Measurements from ENCODE around the gene BOLA1.
"Not testable (repeated sequence)": the region's sequence is repeated elsewhere in the genome, so short reads cannot be mapped to it uniquely, and the experiment has no call there.

BOLA1 gene, protein sequence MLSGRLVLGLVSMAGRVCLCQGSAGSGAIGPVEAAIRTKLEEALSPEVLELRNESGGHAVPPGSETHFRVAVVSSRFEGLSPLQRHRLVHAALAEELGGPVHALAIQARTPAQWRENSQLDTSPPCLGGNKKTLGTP

DNA sequence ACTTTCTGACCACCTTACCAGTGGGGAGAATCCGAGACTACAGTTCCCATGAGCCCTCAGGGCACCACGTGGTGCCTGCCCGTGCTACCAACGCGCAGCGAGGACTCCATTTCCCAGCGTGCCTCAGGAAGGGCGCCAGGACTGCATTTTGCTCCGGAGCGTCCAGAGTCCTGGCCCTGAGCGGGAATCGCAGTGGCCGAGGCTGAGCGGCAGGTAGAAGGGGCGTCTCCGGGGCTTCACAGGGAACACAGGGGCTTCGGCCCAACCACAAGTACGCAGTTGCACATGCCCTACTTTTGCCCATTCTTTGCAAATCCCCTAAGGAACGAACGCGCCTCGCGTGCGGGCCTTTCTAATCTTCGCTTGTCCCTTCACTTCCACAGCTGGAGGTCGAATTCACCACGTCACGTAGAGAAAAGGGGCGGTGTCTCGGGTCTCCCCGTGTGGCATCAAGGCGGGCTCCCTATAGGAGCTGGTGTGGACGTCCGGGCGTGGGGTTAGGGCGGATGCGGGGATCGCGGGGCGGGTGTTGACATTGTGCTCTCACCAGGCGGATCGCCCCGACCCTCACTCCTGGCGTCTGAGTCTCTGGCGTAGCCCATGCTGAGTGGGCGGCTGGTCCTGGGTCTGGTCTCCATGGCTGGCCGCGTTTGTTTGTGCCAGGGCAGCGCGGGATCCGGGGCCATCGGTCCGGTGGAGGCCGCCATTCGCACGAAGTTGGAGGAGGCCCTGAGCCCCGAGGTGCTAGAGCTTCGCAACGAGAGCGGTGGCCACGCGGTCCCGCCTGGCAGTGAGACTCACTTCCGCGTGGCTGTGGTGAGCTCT lies at the start of gene BOLA1:
TSS of gene BOLA1 (plus strand) at position 109 of the 825 bp plus-strand sequence. CDS start at position 601, 492 bp downstream.
- peak; percentile 91 for DNase-seq

DNA sequence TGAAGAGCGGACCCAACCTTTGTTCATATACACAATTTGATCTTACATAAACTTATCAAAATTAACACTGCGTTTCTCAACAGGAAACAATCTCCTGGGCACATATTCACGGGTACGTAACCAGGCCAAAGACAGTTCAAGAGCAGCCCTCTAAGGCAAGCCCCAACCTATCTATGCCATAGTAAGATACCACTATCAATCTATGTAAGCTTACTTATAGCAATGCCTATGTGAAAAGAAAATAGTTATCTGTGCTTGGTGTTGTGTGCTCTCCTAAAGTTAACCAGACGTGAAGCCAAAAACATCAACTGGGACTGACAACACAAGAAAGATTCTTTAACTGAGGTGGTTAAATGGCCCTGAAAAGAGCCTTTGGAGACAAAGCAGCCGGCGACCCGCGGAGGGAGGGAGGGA lies 49.4 kb upstream of the BOLA1 start:
- DNase-seq, result peak; percentile 48

DNA sequence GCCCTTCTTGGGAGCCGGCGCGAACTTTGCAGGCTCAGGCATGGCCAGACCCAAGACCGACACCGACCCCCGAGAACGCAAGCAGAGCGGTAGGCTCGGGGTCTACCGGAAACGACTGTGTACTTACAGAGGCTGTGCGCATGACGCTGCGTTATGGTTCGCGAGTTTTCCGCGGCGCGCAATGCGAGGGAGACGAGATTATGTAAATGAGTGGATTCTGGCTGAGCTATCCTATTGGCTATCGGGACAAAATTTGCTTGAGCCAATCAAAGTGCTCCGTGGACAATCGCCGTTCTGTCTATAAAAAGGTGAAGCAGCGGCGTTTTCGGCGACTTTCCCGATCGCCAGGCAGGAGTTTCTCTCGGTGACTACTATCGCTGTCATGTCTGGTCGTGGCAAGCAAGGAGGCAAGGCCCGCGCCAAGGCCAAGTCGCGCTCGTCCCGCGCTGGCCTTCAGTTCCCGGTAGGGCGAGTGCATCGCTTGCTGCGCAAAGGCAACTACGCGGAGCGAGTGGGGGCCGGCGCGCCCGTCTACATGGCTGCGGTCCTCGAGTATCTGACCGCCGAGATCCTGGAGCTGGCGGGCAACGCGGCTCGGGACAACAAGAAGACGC lies 48.5 kb upstream of the BOLA1 start:
- not testable (repeated sequence) for DNase-seq

DNA sequence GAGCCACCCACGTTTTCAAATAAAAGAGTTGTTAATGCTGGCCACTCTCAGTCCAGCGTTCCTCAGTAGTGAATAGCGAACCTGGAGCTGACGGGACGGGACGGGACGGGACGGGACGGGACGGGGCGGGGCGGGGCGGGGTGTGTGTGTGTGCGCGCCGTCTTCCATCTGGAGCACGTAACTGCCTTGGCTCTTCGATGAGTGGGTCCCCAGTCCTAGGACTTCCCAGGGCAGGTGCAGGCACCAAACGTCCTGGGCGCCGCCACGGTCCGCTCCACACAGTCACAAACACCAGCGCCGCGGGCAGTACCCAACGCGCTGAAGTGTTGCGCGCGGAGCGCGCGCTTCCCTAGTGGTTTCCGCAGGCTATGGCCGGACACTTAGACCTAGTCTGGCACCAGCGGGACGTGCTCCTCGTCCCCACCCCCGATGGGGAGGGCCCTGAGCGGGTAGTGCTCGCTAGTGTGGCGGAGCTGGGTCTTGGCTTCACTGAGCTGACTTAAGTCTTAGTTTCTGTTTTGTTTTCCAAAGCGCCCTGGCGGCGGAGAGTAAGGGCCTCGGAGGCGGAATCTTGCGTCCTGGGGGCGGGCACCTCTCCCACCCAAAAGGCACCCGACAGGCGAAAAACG lies 47.7 kb upstream of the BOLA1 start:
- not testable (repeated sequence) for DNase-seq

GRCh38 chr1:149852263-149852662 lies 47.1 kb upstream of the BOLA1 start:
- not testable (repeated sequence) for DNase-seq

- not testable (repeated sequence) for DNase-seq
Observed at GRCh38 chr1:149860271-149860670, 39.1 kb upstream of the BOLA1 start.

- DNase-seq, result not testable (repeated sequence)
Observed at GRCh38 chr1:149860684-149861496, 38.5 kb upstream of the BOLA1 start.

GRCh38 chr1:149861497-149862054 lies 37.8 kb upstream of the BOLA1 start:
- DNase-seq, result not testable (repeated sequence)

- DNase-seq, result not testable (repeated sequence)
Observed at GRCh38 chr1:149866887-149867286, 32.5 kb upstream of the BOLA1 start.

DNA sequence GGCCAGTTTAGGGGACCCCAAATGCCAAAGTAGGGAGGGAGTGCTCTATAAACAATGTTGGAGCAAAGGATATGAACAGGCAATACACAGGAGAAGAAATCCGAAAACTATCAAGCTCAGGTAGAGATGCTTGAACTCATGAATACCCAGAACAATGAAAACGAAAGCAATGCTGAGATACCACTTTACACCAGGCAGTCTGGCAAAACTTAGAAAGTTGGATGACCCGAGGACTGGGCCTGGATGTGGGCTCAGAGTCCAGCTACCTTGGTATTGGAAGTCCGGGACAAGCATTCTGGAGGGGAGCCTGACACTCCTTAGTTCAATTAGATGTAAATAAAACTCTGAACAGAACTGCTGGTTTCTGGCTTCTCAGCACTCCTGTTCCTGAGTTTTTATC lies 26.3 kb upstream of the BOLA1 start:
- DNase-seq, result not testable (repeated sequence)

DNA sequence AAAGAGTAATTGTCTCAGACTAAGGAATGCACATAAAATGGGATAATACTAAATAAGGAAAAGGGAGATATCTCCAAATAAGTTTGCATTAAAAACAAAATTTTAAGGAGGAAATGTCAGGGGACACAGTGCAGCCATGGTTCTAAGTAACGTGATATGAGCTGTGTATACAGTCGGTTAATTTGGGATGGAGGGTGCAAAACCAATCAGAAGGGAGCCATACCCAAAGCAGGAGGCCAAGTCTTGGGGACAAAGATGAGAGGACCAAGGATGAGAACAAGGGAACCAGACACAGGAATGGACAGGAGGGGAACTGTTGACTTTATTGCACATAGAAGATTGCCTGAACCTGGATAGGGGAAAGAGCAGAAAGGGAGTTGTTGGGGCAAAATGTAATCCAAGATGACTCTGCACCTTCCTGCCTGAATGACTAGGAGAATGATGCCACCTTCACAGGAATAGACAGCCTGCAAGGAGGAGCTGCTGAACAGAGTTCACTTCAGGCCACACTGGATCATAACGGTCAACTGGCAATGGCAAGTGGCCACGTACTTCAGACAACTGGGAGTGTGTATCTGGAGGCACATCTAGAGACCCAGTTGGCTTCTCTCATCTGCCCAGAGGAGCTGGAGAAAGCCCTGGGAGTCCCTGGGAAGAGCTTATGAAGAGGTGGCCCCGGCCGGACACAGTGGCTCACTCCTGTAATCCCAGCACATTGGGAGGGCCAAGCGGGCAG lies 22.0 kb upstream of the BOLA1 start:
- no peak for DNase-seq

DNA sequence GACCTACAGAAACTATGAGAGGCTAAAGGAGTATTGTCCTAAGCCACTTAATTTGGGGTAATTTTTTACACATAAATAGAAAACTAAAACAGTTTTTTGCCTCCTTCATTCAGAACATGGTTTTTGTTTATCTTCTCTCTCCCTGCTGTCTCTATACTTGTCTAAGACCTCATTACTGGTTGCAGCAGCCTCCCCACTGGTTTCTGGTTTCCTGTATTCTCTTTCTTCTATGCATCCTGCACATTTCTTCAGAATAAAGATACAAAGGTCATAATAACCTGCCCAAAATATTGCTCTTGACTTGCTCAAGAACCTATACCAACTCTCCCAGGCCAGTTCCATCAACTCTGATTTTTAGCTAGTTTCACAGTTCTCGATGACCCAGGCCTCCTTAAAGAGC lies 19.8 kb upstream of the BOLA1 start:
- DNase-seq, result no peak

DNA sequence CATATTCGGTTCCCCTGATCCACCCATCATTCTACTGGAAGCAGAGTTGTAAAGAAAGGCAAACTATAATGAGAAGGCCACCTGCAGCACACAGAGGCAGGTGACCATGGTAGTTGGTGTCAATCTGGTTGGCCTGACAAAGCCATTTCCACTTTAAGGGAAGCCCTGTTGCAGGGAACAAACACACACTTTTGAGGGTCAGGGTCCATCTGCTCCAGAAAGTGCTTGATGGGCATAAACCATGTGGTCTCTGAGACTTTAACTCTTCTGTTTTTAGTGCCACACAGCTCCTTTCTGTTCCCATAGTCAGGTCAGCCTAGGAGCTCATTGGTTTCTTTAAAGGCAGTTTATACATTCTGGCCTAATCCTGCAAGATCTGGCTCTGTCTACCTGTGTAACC lies 17.5 kb upstream of the BOLA1 start:
- no peak for DNase-seq

DNA sequence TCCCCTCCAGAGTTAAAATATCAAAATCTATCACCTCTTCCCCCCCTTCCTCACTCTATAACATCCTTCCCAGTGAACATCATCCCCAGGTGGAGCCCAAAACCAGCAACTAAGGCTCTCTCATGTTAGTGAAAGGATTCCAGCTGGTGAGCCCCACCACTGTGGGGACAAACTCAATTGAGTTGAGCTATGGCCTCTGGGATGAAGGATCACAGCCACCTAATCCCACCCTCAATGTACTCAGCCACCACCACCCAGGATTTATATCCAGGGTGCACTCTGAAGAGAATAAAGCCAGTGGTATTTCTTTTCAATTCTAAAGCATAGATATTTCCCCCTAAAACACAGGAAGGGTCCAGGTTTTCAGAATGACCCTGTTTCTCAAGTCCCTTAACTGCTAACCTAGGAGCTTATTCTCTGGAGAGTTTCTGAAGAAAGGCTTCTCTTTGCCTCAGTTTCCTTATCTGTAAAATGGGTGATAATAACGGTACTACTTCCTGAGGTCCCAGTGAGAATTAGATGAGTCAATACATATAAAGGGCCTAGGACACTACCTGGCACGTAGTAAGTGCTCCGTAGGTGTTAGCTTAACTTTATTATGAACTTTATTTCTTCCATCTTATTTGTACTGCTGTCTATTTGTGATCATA lies 15.6 kb upstream of the BOLA1 start:
- DNase-seq, result no peak

DNA sequence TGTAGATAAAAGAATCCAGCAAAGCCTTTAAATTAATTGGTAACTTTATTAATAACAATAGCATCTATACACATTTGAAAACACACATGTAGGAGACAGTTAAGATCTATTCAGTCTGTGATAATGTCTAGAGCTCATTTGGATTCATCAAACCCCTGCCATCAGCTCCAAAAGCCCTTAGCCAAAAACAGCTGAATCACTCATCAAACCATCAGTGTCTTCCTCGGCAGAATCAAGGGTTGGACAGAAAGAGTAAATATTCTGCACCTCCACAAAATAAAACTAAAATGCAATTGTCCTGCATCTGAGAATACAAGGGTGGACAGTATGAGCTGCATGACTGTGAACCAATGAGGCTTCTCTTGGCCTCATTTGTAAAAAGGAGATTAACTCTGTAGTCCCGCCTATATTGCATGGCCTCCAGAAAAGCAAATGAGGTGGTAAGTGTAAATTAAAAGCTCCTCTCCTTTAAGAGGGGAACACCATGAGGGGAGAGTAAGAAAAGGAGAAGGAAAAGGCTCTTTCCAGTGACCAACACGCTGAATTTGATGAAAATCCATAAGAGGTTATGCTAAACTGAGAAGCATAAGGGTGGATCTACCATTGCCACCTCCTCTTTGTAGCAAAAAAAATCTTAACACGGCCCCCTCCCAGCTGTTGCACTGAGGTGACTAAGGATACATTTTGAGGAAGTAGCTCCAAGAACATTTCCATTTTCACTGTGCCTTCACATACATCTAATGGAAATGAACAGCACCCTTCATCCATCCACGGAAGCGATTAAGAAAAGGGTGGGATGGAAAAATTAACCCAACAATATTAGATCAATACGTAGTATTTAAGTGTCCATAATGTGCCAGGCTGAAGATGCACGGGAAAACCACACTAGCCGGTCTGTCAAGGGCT lies 14.7 kb upstream of the BOLA1 start:
- DNase-seq, result peak; percentile 51

GRCh38 chr1:149885339-149886120 lies 13.8 kb upstream of the BOLA1 start:
- peak; percentile 85 for DNase-seq

- DNase-seq, result not testable (repeated sequence)
Observed at GRCh38 chr1:149886121-149886395, 13.3 kb upstream of the BOLA1 start.

GRCh38 chr1:149886396-149887195 lies 12.8 kb upstream of the BOLA1 start:
- peak; percentile 96 for DNase-seq

- DNase-seq, result not testable (repeated sequence)
Observed at GRCh38 chr1:149887196-149887455, 12.2 kb upstream of the BOLA1 start.
